A549 (cell line): ENCODE measurements around the gene DMRT1. TPM values are rescaled to one million over a fixed set of nuclear protein-coding genes. Genes with fewer than 3 reads are reported as not detected.

Experiments used
- ATAC-seq, 2 experiments: fragments of 200-7000 bp in 1 of 2; fragments of >200 bp in 1 of 2; cut with Nextera tagmentation in 1 of 2; cut with Tn5 transposase in 1 of 2; 3 replicates each; pipeline versions ENCODE4 v1.8.0 to v1.9.1; 2018 to 2020; ENCODE audit warnings: mild to moderate bottlenecking in 1 of 2, moderate library complexity in 1 of 2
- CTCF ChIA-PET: fragments of 300-600 bp; sonication (Branson Sonifier 250); formaldehyde crosslinking; extraction: SDS; loops from one replicate; lab custom pipeline; 2021; ENCODE audit warnings: antibody characterized with exemption, inconsistent platforms; lab: Yijun Ruan, JAX
- POLR2A ChIA-PET: fragments of 350-600 bp; formaldehyde crosslinking; extraction: SDS; loops from one replicate; lab custom pipeline; 2021; ENCODE audit warnings: antibody characterized with exemption, inconsistent platforms; lab: Yijun Ruan, JAX
- DNase-seq, 2 experiments: peaks; one replicate each; pipeline versions ENCODE4 v3.0.0 to v3.0.0-alpha.2; 2011 to 2016; ENCODE audit warnings: low read depth in 1 of 2, low spot score in 1 of 2
- FAIRE-seq: peaks from 2 replicates; lab custom pipeline; 2011; peaks lifted over from hg19 to GRCh38; lab: Jason Lieb, UNC
- H3K27ac ChIP-seq, 2 experiments: fragments of >200 bp; sonication (Bioruptor Twin); formaldehyde crosslinking; 3 replicates each; pipeline ENCODE4 v1.5.1; 2016 to 2017
- H3K4me1 ChIP-seq: fragments of >200 bp; sonication (Bioruptor Twin); formaldehyde crosslinking; 3 replicates; pipeline ENCODE4 v1.6.1; 2016
- H3K4me2 ChIP-seq: fragments of >200 bp; sonication (Bioruptor Twin); formaldehyde crosslinking; 3 replicates; pipeline ENCODE4 v1.6.1; 2016
- H3K4me3 ChIP-seq: fragments of >200 bp; sonication (Bioruptor Twin); formaldehyde crosslinking; 3 replicates; pipeline ENCODE4 v1.5.1; 2016
- H3K9me3 ChIP-seq: fragments of >200 bp; sonication (Bioruptor Twin); formaldehyde crosslinking; 3 replicates; pipeline ENCODE4 v1.6.1; 2016
- ATOH8 ChIP-seq: fragments of 250-450 bp; sonication (Bioruptor Pico); IDR thresholded peaks from 2 replicates; pipeline ENCODE4 v1.5.0; 2020; ENCODE audit warnings: low read depth, mild to moderate bottlenecking, moderate library complexity
- BHLHE40 ChIP-seq: IDR thresholded peaks from 2 replicates; pipeline ENCODE4 v1.6.1; 2012; ENCODE audit warnings: low read depth, low read length, inconsistent platforms
- CHD2 ChIP-seq: fragments of 150-350 bp; IDR thresholded peaks from 2 replicates; pipeline ENCODE4 v1.6.1; 2014; ENCODE audit warnings: low read length; ENCODE audit not compliant: partially characterized antibody
- CHD4 ChIP-seq: fragments of 200-600 bp; sonication (generic); IDR thresholded peaks from 2 replicates; pipeline ENCODE4 v1.6.1; 2016; ENCODE audit warnings: antibody characterized with exemption, mild to moderate bottlenecking, borderline replicate concordance
- CTCF ChIP-seq: fragments of >200 bp; sonication (Bioruptor Twin); formaldehyde crosslinking; IDR thresholded peaks from 3 replicates; pipeline ENCODE4 v1.5.1; 2016
- E2F6 ChIP-seq: IDR thresholded peaks from 2 replicates; pipeline ENCODE4 v1.6.1; 2012; ENCODE audit warnings: low read depth, borderline replicate concordance
- EHMT2 ChIP-seq: fragments of 200-600 bp; sonication (generic); IDR thresholded peaks from 2 replicates; pipeline ENCODE4 v1.6.1; 2016; ENCODE audit warnings: antibody characterized with exemption, low read depth, mild to moderate bottlenecking, moderate library complexity
- ELK1 ChIP-seq: fragments of 150-350 bp; IDR thresholded peaks from 2 replicates; pipeline ENCODE4 v1.6.1; 2014; ENCODE audit warnings: low read depth, mild to moderate bottlenecking, low read length
- FOSL2 ChIP-seq, 2 experiments: fragments of 450-650 bp in 1 of 2; fragments of >200 bp in 1 of 2; sonication (Bioruptor Twin) in 1 of 2; formaldehyde crosslinking; IDR thresholded peaks; 2 replicates each; pipeline versions ENCODE4 v1.5.0 to v1.6.1; 2016 to 2020; ENCODE audit warnings: mild to moderate bottlenecking in 1 of 2, moderate library complexity in 1 of 2
- HES2 ChIP-seq: fragments of >200 bp; sonication (Bioruptor Twin); formaldehyde crosslinking; IDR thresholded peaks from 2 replicates; pipeline ENCODE4 v1.6.1; 2016
- HEYL ChIP-seq: fragments of 250-450 bp; sonication (Bioruptor Pico); IDR thresholded peaks from 2 replicates; pipeline ENCODE4 v1.8.0; 2021; ENCODE audit warnings: mild to moderate bottlenecking, moderate library complexity
- HMGXB4 ChIP-seq: fragments of 250-450 bp; sonication (Bioruptor Pico); IDR thresholded peaks from 2 replicates; pipeline ENCODE4 v1.5.0; 2021; ENCODE audit warnings: mild to moderate bottlenecking, moderate library complexity, borderline replicate concordance
- HOXA7 ChIP-seq: fragments of 250-450 bp; sonication (Bioruptor Pico); IDR thresholded peaks from 2 replicates; pipeline ENCODE4 v1.5.0; 2020; ENCODE audit warnings: mild to moderate bottlenecking, moderate library complexity
- HOXB13 ChIP-seq: fragments of 250-450 bp; sonication (Bioruptor Pico); IDR thresholded peaks from 2 replicates; pipeline ENCODE4 v1.5.0; 2020; ENCODE audit warnings: low read depth, mild to moderate bottlenecking, moderate library complexity
- JUN ChIP-seq, 2 experiments: fragments of >200 bp; sonication (Bioruptor Twin); formaldehyde crosslinking; IDR thresholded peaks; 2 replicates in 1 of 2; 3 replicates in 1 of 2; pipeline ENCODE4 v1.6.1; 2016 to 2017
- KDM1A ChIP-seq: fragments of 200-600 bp; sonication (generic); IDR thresholded peaks from 2 replicates; pipeline ENCODE4 v1.6.1; 2016; ENCODE audit warnings: low read depth, mild to moderate bottlenecking
- MAZ ChIP-seq: fragments of 150-350 bp; IDR thresholded peaks from 2 replicates; pipeline ENCODE4 v1.6.1; 2014; ENCODE audit warnings: antibody characterized with exemption, low read depth, low read length, borderline replicate concordance
- RNF2 ChIP-seq: fragments of 200-600 bp; sonication (generic); IDR thresholded peaks from 2 replicates; pipeline ENCODE4 v1.6.1; 2016; ENCODE audit warnings: low read depth, mild to moderate bottlenecking, antibody characterized with exemption, moderate library complexity, borderline replicate concordance
- USF2 ChIP-seq: fragments of 450-650 bp; IDR thresholded peaks from 2 replicates; pipeline ENCODE4 v1.6.1; 2014; ENCODE audit warnings: antibody characterized with exemption
- ZC3H11A ChIP-seq: fragments of 450-650 bp; IDR thresholded peaks from 2 replicates; pipeline ENCODE4 v1.6.1; 2014; ENCODE audit warnings: antibody characterized with exemption, mild to moderate bottlenecking
- ZFP36 ChIP-seq: fragments of 450-650 bp; IDR thresholded peaks from 2 replicates; pipeline ENCODE4 v1.6.1; 2014; ENCODE audit warnings: borderline replicate concordance; ENCODE audit not compliant: partially characterized antibody
- ZNF302 ChIP-seq: fragments of 250-450 bp; sonication (Bioruptor Pico); IDR thresholded peaks from 2 replicates; pipeline ENCODE4 v1.9.0; 2021; ENCODE audit warnings: inconsistent platforms, mild to moderate bottlenecking, moderate library complexity
- WGBS: methylation state at CpG from one replicate; pipeline ENCODE4 v1.1.6; 2017; ENCODE audit errors: missing lambda C conversion rate; 5-methylcytosine and 5-hydroxymethylcytosine counted together
- polyA plus RNA-seq, 4 experiments: library from polyadenylated mRNA; depleted of rRNA in 3 of 4; stranded (reverse); fragments of >200 nt; fragmentation: RNase III in 1 of 4; extraction: RNeasy Plus Mini Kit Qiagen cat#74134 plus additional on column Dnase treatment in 1 of 4; gene quantifications; 2 replicates in 3 of 4; 3 replicates in 1 of 4; pipeline ENCODE4 v1.2.3, GENCODE V29; 2011 to 2017

The DMRT1 gene
- polyA plus RNA-seq, 2 of the 4 experiments (the other 2 are of a cell fraction): not detected

- Histone ChIP-seq H3K4me2 (no peak overlapping the region), H3K4me1 (no peaks in the 10 kb centered on the region), H3K27ac (no peak overlapping the region)
- FAIRE-seq (no peak), DNase-seq (no peak)
- TF ChIP-seq HEYL (no peak), JUN (IDR thresholded peaks at IDR 0.05) (no peak), BHLHE40 (no peak), ATOH8 (CRISPR knock-in tag) (no peak), ZNF302 (CRISPR knock-in tag) (no peak), HES2 (no peak), FOSL2 (IDR thresholded peaks at IDR 0.05) (no peak), FOSL2 (CRISPR knock-in tag; IDR thresholded peaks at IDR 0.05) (no peak), KDM1A (no peak), EHMT2 (no peak), CHD2 (no peak)
- TF ChIP-seq, all 56 proteins: peak for 0
- ChIA-PET CTCF (interaction anchor here (8.3 kb wide), 1 partner anchor 30 kb away, joined by 40 read pairs; no protein-coding TSS in a partner anchor), POLR2A (no interaction called here)
- 30% methylated on average over 2 of the region's 2 CpGs for WGBS
- Histone ChIP-seq H3K9me3 (no peaks in the 10 kb centered on the region), H3K4me3 (no peak overlapping the region)
- no peak for ATAC-seq
Observed at GRCh38 chr9:794386-794785, 47.1 kb upstream of the DMRT1 start.

GRCh38 chr9:795869-796268, 45.6 kb upstream of the DMRT1 start:
- no peak for ATAC-seq
- DNase-seq: no peak
- no peak overlapping the region for H3K27ac ChIP-seq
- no peak for FAIRE-seq
- H3K9me3 ChIP-seq: no peaks in the 10 kb centered on the region
- no peak overlapping the region for H3K4me2 ChIP-seq
- no peaks in the 10 kb centered on the region for H3K4me1 ChIP-seq
- no peak for TF ChIP-seq USF2
- TF ChIP-seq, all 56 proteins: peak for 0
- no peak overlapping the region for H3K4me3 ChIP-seq
- 90% methylated on average over 6 of the region's 6 CpGs for WGBS
- POLR2A ChIA-PET: no interaction called here
- CTCF ChIA-PET: interaction anchor here (0.6 to 1.2 kb wide), 3 partner anchors 10 to 32 kb away, joined by 3 to 4 read pairs (median 4); no protein-coding TSS in a partner anchor

- H3K27ac ChIP-seq: no peak overlapping the region
- FAIRE-seq (no peak), ATAC-seq (no peak), DNase-seq (no peak)
- no peaks in the 10 kb centered on the region for H3K4me1 ChIP-seq
- H3K9me3 ChIP-seq: no peaks in the 10 kb centered on the region
- ChIA-PET POLR2A (no interaction called here), CTCF (interaction anchor here (0.8 to 1.1 kb wide), 2 partner anchors 10 to 36 kb away, joined by 4 to 5 read pairs; no protein-coding TSS in a partner anchor)
- WGBS: 75% methylated on average over 9 of the region's 9 CpGs
- H3K4me3 ChIP-seq: no peak overlapping the region
- H3K4me2 ChIP-seq: no peak overlapping the region
- no peak for TF ChIP-seq ZNF302 (CRISPR knock-in tag)
- no peak for TF ChIP-seq E2F6
- no peak for TF ChIP-seq HOXA7 (CRISPR knock-in tag)
- no peak for TF ChIP-seq CTCF
- TF ChIP-seq HMGXB4 (CRISPR knock-in tag): no peak
- no peak for TF ChIP-seq MAZ
- TF ChIP-seq HOXB13 (CRISPR knock-in tag): no peak
- no peak for TF ChIP-seq ZC3H11A
- no peak for TF ChIP-seq CHD4
- TF ChIP-seq ZFP36: no peak
- TF ChIP-seq RNF2: no peak
- no peak for TF ChIP-seq HES2
- TF ChIP-seq ELK1: no peak
- no peak for TF ChIP-seq CHD2
- TF ChIP-seq ATOH8 (CRISPR knock-in tag): no peak
Observed at GRCh38 chr9:800591-801150, 40.8 kb upstream of the DMRT1 start.
